Measurements from ENCODE around the gene ZNF441. TPM values are rescaled to one million over a fixed set of nuclear protein-coding genes. Genes with fewer than 3 reads are reported as not detected.

Gene ZNF441
- total and polyA plus RNA-seq, 2 of the 13 experiments (the other 11 are each of a cell fraction or from before 2014, with no cell fraction given) = 2.8 to 10.0 TPM

DNA sequence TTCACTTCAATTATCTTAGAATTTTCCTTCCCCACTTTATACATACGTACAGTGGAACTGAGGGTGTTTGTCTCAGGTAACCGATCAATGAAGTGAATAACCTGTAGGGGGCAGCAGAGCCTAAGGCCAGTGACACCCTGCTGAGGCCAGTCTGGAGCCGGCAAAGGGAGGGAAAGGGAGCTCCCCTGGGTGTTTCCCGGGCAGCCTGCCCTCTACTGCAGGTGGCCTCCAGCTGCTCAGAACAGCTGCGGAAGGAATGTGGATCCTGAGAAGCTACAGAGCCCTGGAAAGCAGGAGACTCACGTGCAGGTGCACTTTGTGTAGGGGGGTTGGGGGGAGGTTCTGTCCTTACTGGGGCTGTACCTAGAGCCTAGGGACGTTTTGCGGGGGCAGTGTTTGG is 30.7 kb downstream of the ZNF441 start (continued):
- TF ChIP-seq EP300 (IDR thresholded peaks at IDR 0.05; ENCODE audit: low read depth in 2 of 2, low read length in 2 of 2) = no peak
- peak; percentile 25; the same call in 1 of the 2 replicates for TF ChIP-seq EP300 (CRISPR knock-in tag; IDR thresholded peaks at IDR 0.05; ENCODE audit: borderline replicate concordance)
- TF ChIP-seq ATF2 (CRISPR knock-in tag; IDR thresholded peaks at IDR 0.05) = peak; percentile 27; the same call in 1 of the 2 replicates
- peak; percentile 61; the same call in 1 of the 2 replicates for TF ChIP-seq SMAD3 (CRISPR knock-in tag; IDR thresholded peaks at IDR 0.05)
- TF ChIP-seq ZNF883 (CRISPR knock-in tag; IDR thresholded peaks at IDR 0.05; ENCODE audit: not compliant biosample characterization) = no peak
- no peak for TF ChIP-seq HES4 (CRISPR knock-in tag; IDR thresholded peaks at IDR 0.05; ENCODE audit: borderline replicate concordance)
- TF ChIP-seq IRF9 (CRISPR knock-in tag; IDR thresholded peaks at IDR 0.05; ENCODE audit: borderline replicate concordance) = no peak
- no peak for TF ChIP-seq IRF2 (CRISPR knock-in tag; IDR thresholded peaks at IDR 0.05)
- TF ChIP-seq ZNF431 (CRISPR knock-in tag; IDR thresholded peaks at IDR 0.05; ENCODE audit: borderline replicate concordance, low read depth) = no peak
- no peak for TF ChIP-seq ZNF639 (CRISPR knock-in tag; conservative IDR thresholded peaks at IDR 0.05)
- no peak for TF ChIP-seq ZSCAN12 (CRISPR knock-in tag; IDR thresholded peaks at IDR 0.05)
- no peak for TF ChIP-seq SOX6 (IDR thresholded peaks at IDR 0.05)
- peak; percentile 34; the same call in 1 of the 2 replicates for TF ChIP-seq SOX6 (CRISPR knock-in tag; IDR thresholded peaks at IDR 0.05)
- no peak for TF ChIP-seq HOXA9 (CRISPR knock-in tag; IDR thresholded peaks at IDR 0.05; ENCODE audit: borderline replicate concordance)
- 0 out of 2 replicates have a peak, but pooled peaks have one; percentile 59 for TF ChIP-seq KMT2B (CRISPR knock-in tag; IDR thresholded peaks at IDR 0.05)
- TF ChIP-seq, protein P1, sequence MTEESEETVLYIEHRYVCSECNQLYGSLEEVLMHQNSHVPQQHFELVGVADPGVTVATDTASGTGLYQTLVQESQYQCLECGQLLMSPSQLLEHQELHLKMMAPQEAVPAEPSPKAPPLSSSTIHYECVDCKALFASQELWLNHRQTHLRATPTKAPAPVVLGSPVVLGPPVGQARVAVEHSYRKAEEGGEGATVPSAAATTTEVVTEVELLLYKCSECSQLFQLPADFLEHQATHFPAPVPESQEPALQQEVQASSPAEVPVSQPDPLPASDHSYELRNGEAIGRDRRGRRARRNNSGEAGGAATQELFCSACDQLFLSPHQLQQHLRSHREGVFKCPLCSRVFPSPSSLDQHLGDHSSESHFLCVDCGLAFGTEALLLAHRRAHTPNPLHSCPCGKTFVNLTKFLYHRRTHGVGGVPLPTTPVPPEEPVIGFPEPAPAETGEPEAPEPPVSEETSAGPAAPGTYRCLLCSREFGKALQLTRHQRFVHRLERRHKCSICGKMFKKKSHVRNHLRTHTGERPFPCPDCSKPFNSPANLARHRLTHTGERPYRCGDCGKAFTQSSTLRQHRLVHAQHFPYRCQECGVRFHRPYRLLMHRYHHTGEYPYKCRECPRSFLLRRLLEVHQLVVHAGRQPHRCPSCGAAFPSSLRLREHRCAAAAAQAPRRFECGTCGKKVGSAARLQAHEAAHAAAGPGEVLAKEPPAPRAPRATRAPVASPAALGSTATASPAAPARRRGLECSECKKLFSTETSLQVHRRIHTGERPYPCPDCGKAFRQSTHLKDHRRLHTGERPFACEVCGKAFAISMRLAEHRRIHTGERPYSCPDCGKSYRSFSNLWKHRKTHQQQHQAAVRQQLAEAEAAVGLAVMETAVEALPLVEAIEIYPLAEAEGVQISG (CRISPR knock-in tag; IDR thresholded peaks at IDR 0.05) = 0 out of 2 replicates have a peak, but pooled peaks have one; percentile 21
- peak; percentile 37; the same call in 1 of the 2 replicates for TF ChIP-seq MAX (IDR thresholded peaks at IDR 0.05)
- TF ChIP-seq, protein P2, sequence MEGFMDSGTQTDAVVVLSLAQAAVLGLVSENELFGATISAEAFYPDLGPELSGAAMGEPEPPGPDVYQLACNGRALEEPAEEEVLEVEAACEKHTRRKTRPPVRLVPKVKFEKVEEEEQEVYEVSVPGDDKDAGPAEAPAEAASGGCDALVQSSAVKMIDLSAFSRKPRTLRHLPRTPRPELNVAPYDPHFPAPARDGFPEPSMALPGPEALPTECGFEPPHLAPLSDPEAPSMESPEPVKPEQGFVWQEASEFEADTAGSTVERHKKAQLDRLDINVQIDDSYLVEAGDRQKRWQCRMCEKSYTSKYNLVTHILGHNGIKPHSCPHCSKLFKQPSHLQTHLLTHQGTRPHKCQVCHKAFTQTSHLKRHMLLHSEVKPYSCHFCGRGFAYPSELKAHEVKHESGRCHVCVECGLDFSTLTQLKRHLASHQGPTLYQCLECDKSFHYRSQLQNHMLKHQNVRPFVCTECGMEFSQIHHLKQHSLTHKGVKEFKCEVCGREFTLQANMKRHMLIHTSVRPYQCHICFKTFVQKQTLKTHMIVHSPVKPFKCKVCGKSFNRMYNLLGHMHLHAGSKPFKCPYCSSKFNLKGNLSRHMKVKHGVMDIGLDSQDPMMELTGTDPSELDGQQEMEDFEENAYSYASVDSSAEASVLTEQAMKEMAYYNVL (CRISPR knock-in tag; IDR thresholded peaks at IDR 0.05; ENCODE audit: borderline replicate concordance) = peak; percentile 73
- TF ChIP-seq ZNF879 (CRISPR knock-in tag; IDR thresholded peaks at IDR 0.05) = peak; percentile 52; the same call in 1 of the 2 replicates
- peak; percentile 46; the same call in 1 of the 2 replicates for TF ChIP-seq ZBTB7B (CRISPR knock-in tag; IDR thresholded peaks at IDR 0.05)

Data from HepG2 (cell line).